ENCODE measurements around the gene CDK2AP2.
"Not testable (repeated sequence)": the region's sequence is repeated elsewhere in the genome, so short reads cannot be mapped to it uniquely, and the experiment has no call there.

The CDK2AP2 gene

DNA sequence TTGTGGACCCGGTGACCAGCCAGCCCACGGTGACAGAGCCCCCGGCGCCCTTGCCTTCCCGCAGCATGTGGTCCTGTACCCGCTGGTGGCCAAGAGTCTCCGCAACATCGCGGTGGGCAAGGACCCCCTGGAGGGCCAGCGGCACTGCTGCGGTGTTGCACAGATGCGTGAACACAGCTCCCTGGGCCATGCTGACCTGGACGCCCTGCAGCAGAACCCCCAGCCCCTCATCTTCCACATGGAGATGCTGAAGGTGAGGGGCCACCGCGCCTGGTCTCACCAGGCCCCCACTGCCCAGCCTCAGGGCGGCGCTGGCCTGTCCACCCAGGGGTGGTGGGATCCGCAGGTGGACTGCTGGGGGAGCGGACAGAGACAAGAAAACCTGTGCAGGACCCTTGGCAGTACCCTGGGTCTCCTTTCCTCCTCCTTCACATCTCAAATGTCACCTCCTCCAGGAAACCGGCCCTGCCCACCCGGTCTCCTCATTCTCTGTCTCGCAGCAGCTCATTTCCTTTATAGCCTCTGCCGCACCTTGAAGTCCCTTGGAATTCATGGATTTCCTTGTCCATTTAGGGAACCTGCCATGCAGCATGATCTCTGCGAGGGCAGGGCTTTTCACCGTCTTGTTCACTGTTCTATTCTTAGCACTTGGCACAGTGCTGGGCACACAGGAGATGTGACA lies 18.6 kb downstream of the CDK2AP2 start:
- DNase-seq = no peak

DNA sequence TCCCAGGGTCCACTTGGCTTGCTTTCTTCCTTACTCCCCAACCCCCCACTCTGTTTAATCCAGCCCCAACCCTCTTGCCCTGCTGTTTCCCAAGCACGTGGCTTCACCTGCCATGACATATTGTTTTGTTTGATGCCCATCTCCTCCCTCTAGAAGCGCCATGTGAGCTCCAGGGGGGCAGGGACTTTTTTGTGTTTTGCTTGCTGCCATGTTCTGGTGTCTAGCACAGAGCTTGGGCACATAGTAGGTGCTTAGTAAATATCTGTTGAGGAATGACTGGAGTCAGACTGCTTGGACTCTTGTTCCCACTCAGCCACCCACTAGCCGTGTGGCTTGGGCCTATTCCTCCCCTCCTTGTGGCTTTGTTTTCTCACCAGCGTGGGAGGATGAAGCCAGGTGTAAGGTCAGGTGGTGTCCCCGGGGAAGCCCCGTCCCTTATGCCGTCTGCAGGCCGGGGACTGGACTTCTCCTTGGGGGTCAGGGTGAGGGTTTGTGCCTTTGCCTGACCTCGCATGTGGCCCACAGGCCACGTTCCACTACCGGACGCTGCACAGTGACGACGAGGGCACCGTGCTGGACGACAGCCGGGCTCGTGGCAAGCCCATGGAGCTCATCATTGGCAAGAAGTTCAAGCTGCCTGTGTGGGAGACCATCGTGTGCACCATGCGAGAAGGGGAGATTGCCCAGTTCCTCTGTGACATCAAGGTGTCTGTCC lies 21.3 kb downstream of the CDK2AP2 start:
- no peak for DNase-seq

DNA sequence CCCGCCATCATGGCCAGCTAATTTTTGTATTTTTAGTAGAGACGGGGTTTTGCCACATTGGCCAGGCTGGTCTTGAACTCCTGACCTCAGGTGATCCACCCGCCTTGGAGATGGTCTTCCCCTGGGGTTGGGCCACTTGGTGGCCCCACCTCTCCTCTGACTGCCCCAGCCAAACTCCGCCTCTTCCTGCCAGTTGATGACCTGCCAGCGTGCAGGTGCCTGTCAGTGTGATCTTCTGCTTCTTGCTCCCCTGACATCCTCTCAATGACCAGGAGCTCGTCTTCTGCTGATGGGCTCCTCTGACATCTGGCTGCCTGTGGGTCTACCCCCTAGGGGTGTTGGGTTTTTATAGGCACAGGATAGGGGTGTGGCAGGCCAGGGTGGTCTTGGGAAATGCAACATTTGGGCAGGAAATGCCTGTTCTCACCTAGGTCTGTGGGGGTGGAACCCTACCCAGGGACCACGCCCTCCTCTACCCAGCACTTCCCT lies 22.0 kb downstream of the CDK2AP2 start:
- not testable (repeated sequence) for DNase-seq

DNA sequence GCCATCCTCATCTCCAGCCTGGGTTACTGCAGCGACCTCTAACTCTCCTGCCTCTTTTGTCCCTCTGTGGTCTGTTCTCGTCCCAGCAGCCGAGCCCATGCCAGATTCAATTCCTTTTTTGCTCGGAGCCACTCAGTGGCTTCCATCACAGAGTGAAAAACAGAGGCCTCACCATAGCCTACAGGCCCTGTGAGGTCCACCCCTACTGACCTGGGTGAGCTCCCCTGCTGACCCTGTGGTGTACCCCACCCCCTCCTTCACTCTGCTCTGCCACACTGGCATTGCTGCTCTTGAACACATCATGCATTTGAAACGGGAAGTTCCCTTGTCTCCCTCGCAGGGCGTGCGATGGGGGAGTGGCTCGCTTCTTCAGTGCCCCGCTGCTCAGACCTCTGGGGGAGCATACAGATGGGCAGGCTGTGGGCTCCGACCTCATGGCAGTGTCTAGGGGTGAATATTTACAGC lies 23.1 kb downstream of the CDK2AP2 start:
- DNase-seq = no peak

DNA sequence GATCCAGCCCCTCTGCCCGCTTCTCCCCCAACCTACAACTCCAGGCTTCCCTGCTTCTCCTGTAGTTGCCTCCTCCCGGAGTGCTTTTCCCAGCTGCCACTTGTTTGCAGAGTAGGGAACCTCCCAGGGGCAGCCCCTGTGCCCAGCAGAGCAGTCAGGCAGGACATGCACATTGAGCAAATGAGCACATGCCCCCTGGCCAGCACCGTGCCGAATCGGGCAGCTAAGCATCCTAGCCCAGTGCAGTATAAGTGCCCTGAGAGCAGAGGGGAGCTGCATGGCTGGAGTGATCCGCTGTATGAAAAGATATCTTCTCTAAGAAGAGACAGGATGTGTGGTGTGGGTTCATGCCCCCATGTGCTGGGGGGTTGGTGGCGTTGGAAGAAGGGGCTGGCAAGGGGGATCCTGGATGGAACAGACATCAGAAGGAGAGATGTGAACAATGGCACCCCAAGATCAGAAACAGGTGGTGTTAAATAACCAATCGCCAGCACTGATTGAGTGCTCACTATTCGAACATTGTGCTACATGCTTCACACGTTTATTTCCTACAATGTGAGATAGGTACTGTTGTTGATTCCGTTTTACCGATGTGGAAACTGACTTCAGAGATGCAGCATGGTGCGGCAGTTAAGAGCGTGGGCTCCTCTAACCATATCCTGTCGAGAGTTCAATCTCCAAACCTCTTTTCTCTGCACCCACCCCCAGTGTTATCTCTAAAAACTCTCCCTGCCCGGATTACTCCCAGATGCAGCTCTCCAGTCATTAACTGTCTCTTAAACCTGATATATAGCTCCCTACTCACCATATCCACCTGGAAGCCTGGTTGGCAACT lies 23.9 kb downstream of the CDK2AP2 start:
- no peak for DNase-seq

DNA sequence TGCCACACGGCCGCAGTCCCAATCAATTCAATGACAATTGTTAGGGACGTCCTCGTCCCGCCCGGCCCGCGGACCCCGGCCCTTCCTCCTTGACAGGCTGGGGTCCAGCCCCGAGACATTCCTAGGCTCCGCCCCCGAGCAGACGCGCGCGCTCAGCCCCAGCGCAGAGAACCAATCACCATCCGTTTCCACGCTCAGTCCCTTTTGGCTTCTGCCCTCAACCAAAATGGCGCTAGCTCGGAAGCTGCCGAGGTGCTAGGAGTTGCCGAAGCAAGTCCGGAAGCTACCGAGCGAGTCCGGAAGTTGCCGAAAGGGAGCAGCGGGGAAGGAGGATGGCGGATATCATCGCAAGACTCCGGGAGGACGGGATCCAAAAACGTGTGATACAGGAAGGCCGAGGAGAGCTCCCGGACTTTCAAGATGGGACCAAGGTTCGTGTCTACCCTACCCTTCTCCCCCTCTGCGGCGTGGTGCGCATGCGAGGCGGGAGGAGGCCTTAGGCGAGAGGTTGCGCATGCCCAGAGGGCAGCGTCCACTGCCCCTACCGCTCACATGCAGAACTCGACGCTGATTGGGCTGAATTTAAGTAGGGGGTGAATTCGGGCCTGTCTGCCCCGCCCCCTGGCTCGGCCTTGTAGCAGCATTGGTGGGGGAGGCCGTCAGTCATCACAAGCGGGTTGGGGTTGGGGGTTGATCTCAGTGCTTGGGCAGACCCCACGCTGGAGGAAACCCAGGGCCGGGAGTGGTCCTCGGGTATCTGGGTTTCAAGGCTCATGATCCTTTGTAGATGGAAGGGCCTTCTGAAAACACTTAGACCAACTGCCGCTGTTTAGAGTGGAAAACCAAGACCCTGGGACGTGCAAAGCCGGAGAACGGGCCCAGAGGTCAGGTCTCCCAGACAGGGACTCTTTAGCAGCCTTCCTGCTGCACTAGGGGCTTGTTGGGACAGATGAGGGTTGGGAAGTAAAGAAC lies 24.8 kb downstream of the CDK2AP2 start, which contains the start of gene AIP:
TSS of gene AIP (plus strand) at position 200 of the 972 bp plus-strand sequence. CDS start at position 333, 133 bp downstream.
- peak; percentile 94 to 96 for DNase-seq

DNA sequence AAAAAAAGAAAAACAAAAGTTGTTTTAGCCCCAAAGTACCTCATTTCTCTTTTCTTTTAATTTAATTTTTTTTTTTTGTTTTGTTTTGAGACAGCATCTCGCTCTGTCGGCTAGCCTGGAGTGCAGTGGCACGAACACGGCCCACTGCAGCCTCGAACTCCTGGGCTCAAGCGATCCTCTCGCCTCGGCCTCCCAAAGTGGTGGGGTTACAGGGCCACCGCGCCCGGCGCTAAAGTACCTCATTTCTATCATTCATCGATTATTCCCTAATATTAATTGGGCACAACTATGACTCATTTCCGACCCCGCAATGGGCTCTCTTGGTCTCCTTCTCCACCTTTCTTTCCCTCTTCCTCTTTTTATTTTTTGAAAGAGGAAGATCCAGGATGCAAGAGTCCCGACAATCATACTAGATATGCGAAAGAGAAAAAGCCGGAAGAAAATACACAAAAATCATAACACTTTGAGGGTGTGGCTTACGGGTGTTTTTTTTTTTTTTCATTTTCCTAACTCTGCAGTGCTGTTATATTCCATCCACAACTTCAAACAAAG lies 25.6 kb downstream of the CDK2AP2 start:
- DNase-seq = no peak

DNA sequence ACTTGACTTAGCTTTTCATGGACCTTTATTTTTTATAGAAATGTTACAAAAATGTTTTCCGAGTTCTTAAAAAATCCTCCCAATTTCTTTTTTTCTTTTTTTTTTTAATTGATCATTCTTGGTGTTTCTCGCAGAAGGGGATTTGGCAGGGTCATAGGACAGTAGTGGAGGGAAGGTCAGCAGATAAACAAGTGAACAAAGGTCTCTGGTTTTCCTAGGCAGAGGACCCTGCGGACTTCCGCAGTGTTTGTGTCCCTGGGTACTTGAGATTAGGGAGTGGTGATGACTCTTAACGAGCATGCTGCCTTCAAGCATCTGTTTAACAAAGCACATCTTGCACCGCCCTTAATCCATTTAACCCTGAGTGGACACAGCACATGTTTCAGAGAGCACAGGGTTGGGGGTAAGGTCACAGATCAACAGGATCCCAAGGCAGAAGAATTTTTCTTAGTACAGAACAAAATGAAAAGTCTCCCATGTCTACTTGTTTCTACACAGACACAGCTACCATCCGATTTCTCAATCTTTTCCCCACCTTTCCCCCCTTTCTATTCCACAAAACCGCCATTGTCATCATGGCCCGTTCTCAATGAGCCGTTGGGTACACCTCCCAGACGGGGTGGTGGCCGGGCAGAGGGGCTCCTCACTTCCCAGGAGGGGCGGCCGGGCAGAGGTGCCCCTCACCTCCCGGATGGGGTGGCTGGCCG lies 30.5 kb downstream of the CDK2AP2 start:
- not testable (repeated sequence) for DNase-seq

DNA sequence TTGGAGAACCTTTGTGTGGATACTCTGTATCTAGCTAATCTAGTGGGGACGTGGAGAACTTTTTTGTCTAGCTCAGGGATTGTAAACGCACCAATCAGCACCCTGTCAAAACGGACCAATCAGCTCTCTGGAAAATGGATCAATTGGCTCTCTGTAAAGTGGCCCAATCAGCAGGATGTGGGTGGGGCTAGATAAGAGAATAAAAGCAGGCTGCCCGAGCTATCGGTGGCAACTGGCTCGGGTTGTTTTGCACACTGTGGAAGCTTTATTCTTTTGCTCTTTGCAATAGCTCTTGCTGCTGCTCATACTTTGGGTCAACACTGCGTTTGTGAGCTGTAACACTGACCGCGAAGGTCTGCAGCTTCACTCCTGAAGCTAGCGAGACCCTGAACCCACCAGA lies 31.3 kb downstream of the CDK2AP2 start:
- not testable (repeated sequence) for DNase-seq

DNA sequence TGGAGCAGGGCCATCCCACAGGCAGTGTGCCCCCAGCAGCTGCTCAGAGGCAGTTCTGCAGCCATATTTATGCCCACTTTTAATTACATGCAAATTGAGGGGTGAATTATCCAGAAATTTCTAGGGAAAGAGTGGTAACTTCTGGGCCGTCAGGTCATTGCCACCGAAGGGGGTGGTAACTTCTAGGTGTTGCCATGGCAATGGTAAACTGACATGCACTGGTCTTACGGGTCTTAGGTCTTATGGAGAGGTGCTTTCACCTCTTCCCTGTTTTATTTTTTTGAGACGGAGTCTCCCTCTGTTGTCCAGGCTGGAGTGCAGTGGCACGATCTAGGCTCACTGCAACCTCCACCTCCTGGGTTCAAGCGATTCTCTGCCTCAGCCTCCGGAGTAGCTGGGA lies 35.1 kb downstream of the CDK2AP2 start:
- no peak for DNase-seq

DNA sequence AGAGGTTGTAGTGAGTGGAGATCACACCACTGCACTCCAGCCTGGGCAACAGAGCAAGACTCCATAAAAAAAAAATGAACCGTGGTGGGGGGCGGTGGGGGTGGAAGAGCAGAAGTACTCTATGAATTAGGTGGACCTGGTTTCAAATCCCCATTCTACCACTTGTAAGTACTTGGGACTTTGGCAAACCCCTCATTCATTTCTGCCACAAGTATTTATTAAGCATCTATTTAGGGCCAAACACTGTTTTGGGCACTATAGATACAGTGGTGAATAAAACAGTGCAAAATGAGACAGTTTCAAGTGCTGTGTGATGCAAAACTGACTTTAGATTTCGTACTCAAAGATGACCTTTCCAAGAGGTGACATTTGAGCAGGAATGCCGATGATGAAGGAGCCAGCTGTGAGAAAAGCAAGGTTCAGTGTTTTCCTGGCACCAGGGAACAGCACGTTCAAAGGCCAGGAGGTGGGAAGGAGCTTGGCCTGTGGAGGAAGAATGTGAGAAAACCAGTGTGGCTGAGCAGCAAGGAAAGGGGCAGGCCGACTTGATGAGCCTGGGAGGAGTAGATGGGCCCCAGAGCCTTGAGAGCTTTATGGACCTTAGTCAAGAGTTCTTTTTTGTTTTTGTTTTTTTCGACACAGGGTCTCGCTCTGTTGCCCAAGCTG lies 37.5 kb downstream of the CDK2AP2 start:
- no peak for DNase-seq

DNA sequence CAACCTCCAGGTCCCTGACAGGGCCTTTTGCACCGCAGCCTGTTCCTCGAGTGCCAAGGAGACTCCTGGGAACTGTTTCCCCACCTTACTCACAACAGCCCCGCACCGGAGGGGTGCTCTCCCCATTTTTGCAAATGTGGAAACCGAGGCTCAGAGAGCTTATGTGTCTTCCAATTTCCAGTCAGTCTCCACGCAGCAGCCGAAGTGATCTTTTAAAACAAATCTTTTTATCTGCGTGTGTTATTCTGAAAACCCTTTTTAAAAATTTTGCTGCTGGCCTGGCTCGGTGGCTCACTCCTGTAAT lies 38.5 kb downstream of the CDK2AP2 start:
- no peak for DNase-seq

DNA sequence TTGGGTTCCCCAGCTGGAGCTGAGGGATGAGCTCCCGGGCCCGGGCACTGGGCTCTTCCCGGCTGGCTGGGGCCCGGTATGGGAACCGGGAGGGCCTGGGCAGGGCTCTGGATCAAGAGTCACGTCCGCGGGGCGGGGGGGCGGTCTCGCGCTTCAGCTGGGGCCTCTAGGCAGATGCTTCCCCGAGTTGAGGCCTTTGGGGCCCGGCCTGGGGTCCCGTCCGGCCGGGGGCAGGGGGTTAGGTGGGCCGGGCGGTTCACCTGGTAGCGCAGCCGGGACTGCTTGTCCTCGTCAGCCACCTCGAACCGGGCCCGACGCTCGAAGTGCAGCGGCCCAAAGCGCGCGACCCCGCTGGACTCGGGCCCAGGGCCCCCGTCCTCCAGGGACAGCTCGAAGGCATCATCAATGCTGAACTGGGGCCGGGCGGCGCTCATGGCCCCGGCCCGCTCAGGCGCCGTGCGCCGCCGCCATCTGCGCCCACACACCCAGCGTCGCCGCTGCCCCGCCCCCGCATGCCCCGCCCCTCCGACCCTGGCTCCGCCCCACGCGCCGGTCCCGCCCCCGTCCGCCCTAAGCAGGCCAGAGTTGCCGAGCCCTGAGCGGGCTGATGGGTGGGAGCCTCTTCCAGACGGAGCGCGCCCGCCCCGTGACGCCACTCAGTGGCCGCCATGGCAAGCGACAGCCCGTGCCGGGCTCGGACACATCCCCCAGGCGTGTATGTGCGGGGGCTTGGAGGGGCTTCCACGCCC lies 39.0 kb downstream of the CDK2AP2 start, which contains the start of gene TMEM134:
TSS of gene TMEM134 (minus strand) at position 493 of the 749 bp plus-strand sequence. CDS start at position 434, 59 bp downstream.
- DNase-seq = peak; percentile 71 to 88

DNA sequence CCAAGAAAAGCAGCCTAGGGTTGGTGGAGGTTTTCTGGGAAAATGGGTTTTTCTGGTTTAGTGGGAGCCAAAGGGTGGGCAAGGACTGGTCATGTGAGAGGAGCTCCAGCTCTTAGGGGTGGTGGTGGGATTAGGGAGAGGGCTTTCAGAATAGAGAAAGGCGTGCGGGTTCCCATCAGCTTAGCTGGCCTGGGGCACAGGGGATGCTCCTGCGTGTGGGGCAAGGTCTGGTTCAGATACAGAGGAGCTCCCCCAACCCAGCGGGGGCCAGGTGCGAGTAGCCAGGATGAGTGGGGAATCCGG lies 39.6 kb downstream of the CDK2AP2 start:
- DNase-seq = no peak

DNA sequence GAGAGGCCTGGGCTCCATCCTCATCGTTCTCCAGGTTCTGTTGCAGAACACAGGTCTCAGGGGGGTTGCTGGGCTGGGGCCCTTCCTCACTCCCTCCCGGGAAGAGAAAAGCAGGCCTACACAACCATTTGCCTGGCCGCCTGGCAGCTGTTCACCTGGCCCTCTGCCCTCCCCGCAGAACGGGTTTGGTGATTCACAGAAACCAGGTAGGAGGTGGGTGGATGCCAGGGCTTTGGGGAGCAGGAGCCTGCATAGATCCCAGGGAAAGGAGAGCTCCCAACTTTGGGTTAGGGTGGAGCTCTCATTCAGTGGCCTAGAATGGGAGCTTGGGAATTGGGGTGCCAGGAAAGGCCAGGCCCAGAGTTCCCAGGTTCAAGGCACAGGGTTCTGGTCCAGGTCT lies 39.9 kb downstream of the CDK2AP2 start:
- no peak for DNase-seq

DNA sequence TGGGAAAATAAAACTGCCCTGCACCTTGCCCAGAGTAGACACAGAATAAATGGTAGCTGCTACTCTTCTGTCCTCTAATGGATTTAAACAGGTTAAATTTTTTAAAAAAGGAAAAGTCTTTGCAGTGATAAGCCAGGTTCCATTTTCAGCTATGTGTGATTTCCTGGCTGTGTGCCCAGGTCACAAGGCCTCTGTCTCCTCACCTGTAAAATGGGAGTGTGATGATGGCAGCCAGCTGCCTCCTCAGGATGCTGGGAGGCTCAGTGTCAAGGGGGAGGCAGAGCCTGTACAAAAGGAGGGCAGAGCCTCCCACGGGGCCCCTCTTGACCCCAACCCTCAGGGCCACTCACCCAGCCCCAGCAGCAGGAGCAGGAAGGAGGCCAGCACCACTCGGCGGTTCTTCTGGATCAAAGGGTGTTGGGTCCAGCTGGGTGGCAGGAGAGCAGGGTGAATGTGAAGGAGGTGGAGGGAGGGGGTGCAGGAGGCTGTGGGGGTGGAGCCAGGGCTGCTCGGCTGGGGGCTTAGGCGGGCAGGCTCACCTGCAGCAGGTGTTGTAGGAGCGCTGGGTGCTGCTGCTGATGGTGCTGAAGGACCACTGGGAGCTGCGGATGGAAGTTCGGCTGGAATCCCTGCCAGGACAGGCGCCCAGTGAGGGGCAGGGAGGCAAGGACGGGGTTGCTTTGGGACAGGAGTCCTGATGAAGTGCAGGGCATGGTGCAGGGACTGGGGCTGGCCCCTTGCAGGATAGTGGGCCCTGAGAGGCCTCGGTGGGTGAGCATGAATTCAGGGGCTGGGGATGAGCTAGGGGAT lies 40.8 kb downstream of the CDK2AP2 start:
- DNase-seq = no peak

DNA sequence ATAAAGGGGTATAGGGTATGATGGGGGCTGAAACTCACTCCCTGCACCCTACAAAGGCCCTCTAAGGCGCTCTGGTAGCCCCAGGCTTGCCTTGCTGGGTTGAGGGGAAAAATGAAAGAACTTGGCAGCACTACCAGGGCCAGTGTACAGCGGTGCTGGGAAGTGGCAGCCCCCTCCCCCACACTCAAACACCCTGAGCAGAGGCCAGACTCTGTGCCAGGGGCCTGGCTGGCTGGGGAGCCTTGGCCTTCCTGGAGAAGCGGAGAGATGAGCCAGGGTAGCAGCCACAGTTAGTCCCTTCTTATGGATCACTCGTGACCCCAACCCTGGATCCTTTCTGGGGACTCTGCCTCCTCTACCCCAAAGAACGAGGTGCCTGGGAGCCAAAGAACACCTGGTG lies 41.6 kb downstream of the CDK2AP2 start:
- DNase-seq = no peak

DNA sequence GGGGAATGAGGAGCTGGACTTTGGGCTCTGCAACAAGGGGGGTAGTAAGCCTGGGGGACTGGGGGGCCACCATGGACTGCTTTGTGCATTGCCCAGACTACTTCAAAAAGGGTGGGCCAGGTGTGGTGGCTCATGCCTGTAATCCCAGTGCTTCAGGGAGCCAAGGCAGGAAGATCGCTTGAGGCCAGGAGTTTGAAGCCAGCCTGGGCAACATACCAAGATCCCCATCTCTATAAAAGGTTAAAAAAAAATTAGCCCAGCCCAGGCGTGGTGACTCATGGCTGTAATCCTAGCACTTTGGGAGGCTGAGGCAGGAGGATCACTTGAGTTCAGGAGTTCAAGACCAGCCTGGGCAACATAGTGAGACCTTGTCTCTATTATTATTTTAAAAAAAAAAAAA lies 42.4 kb downstream of the CDK2AP2 start:
- not testable (repeated sequence) for DNase-seq

DNA sequence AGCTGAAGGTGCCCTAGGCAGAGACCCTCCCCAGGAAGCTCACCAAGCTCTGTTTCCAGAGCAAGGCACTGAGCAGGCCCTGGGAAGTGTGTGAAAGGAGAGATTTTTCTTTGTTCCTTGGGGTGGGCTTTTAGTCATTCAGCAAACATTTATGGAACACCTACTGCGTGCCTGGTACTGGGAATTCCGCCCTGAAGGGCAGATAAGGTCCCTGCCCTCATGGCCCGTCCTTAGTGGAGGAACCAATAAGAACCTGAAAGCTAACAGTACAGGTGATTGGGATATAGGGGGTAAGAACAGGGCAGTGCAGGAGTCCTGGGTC lies 42.8 kb downstream of the CDK2AP2 start:
- no peak for DNase-seq

All from NCI-H524 (cell line).